ENCODE results near the gene POTEJ.
"Not testable (repeated sequence)": the region's sequence is repeated elsewhere in the genome, so short reads cannot be mapped to it uniquely, and the experiment has no call there.

Gene POTEJ

DNA sequence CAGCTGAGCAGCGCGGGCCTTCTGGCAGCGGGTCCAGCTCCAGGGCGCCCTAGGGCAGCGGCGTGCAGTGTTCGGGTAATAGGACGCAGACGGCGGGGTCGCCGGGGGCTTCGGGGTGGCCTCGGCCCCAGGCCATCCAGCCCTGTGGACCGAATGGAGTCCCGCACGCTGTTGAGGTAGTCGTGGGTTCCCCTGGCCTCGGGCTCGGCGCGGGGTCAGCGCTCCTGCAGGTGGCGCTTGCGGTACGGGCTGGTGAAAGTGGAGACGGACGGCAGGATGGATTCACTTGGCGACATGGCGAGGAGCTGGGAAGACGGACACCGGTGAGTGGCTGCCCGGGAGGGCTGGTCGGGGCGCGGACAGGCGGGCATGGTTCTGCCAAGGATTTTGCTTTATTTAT lies 82.2 kb downstream of the POTEJ start:
- DNase-seq (ENCODE audit: low read depth), result peak; percentile 9
- TF ChIP-seq, protein P1, sequence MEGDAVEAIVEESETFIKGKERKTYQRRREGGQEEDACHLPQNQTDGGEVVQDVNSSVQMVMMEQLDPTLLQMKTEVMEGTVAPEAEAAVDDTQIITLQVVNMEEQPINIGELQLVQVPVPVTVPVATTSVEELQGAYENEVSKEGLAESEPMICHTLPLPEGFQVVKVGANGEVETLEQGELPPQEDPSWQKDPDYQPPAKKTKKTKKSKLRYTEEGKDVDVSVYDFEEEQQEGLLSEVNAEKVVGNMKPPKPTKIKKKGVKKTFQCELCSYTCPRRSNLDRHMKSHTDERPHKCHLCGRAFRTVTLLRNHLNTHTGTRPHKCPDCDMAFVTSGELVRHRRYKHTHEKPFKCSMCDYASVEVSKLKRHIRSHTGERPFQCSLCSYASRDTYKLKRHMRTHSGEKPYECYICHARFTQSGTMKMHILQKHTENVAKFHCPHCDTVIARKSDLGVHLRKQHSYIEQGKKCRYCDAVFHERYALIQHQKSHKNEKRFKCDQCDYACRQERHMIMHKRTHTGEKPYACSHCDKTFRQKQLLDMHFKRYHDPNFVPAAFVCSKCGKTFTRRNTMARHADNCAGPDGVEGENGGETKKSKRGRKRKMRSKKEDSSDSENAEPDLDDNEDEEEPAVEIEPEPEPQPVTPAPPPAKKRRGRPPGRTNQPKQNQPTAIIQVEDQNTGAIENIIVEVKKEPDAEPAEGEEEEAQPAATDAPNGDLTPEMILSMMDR (IDR thresholded peaks at IDR 0.05; ENCODE audit: low read length, missing control alignments), result peak; percentile 11
- H3K4me3 ChIP-seq (replicated peaks; ENCODE audit: low read depth, low read length), result not testable (repeated sequence)

DNA sequence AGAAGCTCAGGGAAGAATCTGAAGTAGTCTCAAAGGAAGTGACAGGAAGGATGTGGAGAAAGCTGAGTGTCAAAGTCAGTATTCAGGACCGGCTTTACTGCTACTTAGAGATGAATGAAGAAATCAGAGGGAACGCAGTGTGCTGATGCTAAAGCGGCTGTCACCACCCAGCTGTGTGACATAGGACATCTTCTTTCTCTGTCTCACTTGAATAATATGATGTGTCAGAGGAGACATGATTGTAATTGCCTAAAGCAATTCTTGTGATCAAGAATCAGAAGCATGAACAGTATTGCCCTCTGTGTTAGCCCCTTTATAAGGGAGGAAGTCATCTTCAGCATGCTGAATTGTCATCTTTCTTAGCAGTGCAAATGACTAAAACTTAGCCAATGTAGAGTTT lies 92.0 kb downstream of the POTEJ start:
- DNase-seq (ENCODE audit: low read depth); H3K4me3 ChIP-seq (replicated peaks; ENCODE audit: low read depth, low read length): not testable (repeated sequence)

Measured in fibroblast of pulmonary artery (primary cell).